Caki2 (cell line): ENCODE measurements around the gene TCN1. TPM values are rescaled to one million over a fixed set of nuclear protein-coding genes. Genes with fewer than 3 reads are reported as not detected.
A peak's percentile ranks its signal among the peaks of the same experiment; 100 is the strongest.
"Not testable (repeated sequence)": the region's sequence is repeated elsewhere in the genome, so short reads cannot be mapped to it uniquely, and the experiment has no call there.

Source experiments
- DNase-seq: peaks from one replicate; pipeline ENCODE4 v3.0.0-alpha.2; 2015; ENCODE audit warnings: low read depth
- in situ Hi-C: cut with HindIII; loops from 2 replicates; pipeline ENCODE4 v1.10.0; 2016; ENCODE audit warnings: low sequenced_read_pairs, low pct_unique_long_range_greater_than_20kb, mixed read lengths
- total RNA-seq: library from RNA; depleted of rRNA; stranded (reverse); fragments of >200 nt; shearing (Covaris generic); gene quantifications from 2 replicates; pipeline ENCODE4 v1.2.3, GENCODE V29; 2014; ENCODE audit warnings: low replicate concordance

The TCN1 gene
- total RNA-seq, 1 experiment from 2014 or later: 10.6 TPM

- in situ Hi-C loops: no loop called here
- no peak for DNase-seq
These were observed 1.3 kb downstream of the TCN1 start for GRCh38 chr11:59865031-59865430.

- no peak for DNase-seq
- in situ Hi-C loops: no loop called here
These were observed 4.0 kb downstream of the TCN1 start for GRCh38 chr11:59862252-59862651.

GRCh38 chr11:59859673-59860072 lies 6.6 kb downstream of the TCN1 start:
- in situ Hi-C loops: no loop called here
- DNase-seq: no peak

GRCh38 chr11:59857439-59858434 lies 8.6 kb downstream of the TCN1 start:
- in situ Hi-C loops: no loop called here
- DNase-seq: peak; percentile 48

- no peak for DNase-seq
- in situ Hi-C loops: no loop called here
These were observed 11.4 kb downstream of the TCN1 start for GRCh38 chr11:59854871-59855270.

GRCh38 chr11:59851416-59851815 lies 14.9 kb downstream of the TCN1 start:
- in situ Hi-C loops, DNase-seq: not testable (repeated sequence)

- in situ Hi-C loops: not testable (repeated sequence)
These were observed 16.7 kb downstream of the TCN1 start for GRCh38 chr11:59849551-59849950.

GRCh38 chr11:59849129-59849528 lies 17.2 kb downstream of the TCN1 start:
- in situ Hi-C loops: no loop called here
- DNase-seq: peak; percentile 85

More at GRCh38 chr11:59849551-59849950, 16.7 kb downstream of the TCN1 start:
- DNase-seq: not testable (repeated sequence)

GRCh38 chr11:59848439-59848838 lies 17.8 kb downstream of the TCN1 start:
- DNase-seq, in situ Hi-C loops: not testable (repeated sequence)

- DNase-seq: no peak
- in situ Hi-C loops: no loop called here
These were observed 18.7 kb downstream of the TCN1 start for GRCh38 chr11:59847626-59848025.

GRCh38 chr11:59846556-59846955 lies 19.7 kb downstream of the TCN1 start:
- DNase-seq: no peak
- in situ Hi-C loops: no loop called here

GRCh38 chr11:59845399-59845798 lies 20.9 kb downstream of the TCN1 start, which contains the start of gene CBLIF:
CBLIF (minus strand) TSS chr11:59845499; CDS start chr11:59845453, 46 bp downstream.
- DNase-seq: no peak
- in situ Hi-C loops: no loop called here

- no peak for DNase-seq
- in situ Hi-C loops: no loop called here
These were observed 24.0 kb downstream of the TCN1 start for GRCh38 chr11:59842316-59842715.

- DNase-seq: no peak
- in situ Hi-C loops: no loop called here
These were observed 24.8 kb downstream of the TCN1 start for GRCh38 chr11:59841514-59841913.

- DNase-seq: no peak
- in situ Hi-C loops: no loop called here
These were observed 26.7 kb downstream of the TCN1 start for GRCh38 chr11:59839615-59840014.

- in situ Hi-C loops: no loop called here
- no peak for DNase-seq
These were observed 32.7 kb downstream of the TCN1 start for GRCh38 chr11:59833602-59834001.

GRCh38 chr11:59829358-59829757 lies 36.9 kb downstream of the TCN1 start:
- in situ Hi-C loops: no loop called here
- DNase-seq: no peak

GRCh38 chr11:59822989-59823566 lies 43.2 kb downstream of the TCN1 start:
- peak; percentile 22 for DNase-seq
- in situ Hi-C loops: no loop called here

- in situ Hi-C loops: no loop called here
- no peak for DNase-seq
These were observed 47.7 kb downstream of the TCN1 start for GRCh38 chr11:59818572-59818971.
